GM19372 (cell line): ENCODE results near the gene EDNRA.
"Not testable (repeated sequence)": the region's sequence is repeated elsewhere in the genome, so short reads cannot be mapped to it uniquely, and the experiment has no call there.

Experiments used
- ATAC-seq: cut with Tn5 transposase; IDR thresholded peaks from one replicate; pipeline ENCODE4 v1.9.1; 2021; ENCODE audit warnings: mild to moderate bottlenecking, low read depth, moderate library complexity; ENCODE audit not compliant: unreplicated experiment

Gene EDNRA

GRCh38 chr4:147480891-147481576, at the start of gene EDNRA:
EDNRA (plus strand) TSS chr4:147481097; CDS start chr4:147485682, 4,585 bp downstream.
- ATAC-seq = no peak

- not testable (repeated sequence) for ATAC-seq
Observed at GRCh38 chr4:147434370-147434769, 46.5 kb upstream of the EDNRA start.

- no peak for ATAC-seq
Observed at GRCh38 chr4:147440442-147440841, 40.5 kb upstream of the EDNRA start.

GRCh38 chr4:147447786-147448185, 33.1 kb upstream of the EDNRA start:
- no peak for ATAC-seq

GRCh38 chr4:147453561-147454141, 27.2 kb upstream of the EDNRA start:
- ATAC-seq = no peak

- ATAC-seq = no peak
Observed at GRCh38 chr4:147456706-147457105, 24.2 kb upstream of the EDNRA start.

GRCh38 chr4:147461161-147461560, 19.7 kb upstream of the EDNRA start:
- no peak for ATAC-seq

GRCh38 chr4:147463065-147463464, 17.8 kb upstream of the EDNRA start:
- ATAC-seq = no peak

- no peak for ATAC-seq
Observed at GRCh38 chr4:147465461-147465860, 15.4 kb upstream of the EDNRA start.

GRCh38 chr4:147477439-147477838, 3.5 kb upstream of the EDNRA start:
- ATAC-seq = peak; percentile 60

- ATAC-seq = no peak
Observed at GRCh38 chr4:147479376-147479775, 1.5 kb upstream of the EDNRA start.

GRCh38 chr4:147479786-147480185, 1.1 kb upstream of the EDNRA start:
- ATAC-seq = no peak

- no peak for ATAC-seq
Observed at GRCh38 chr4:147480502-147480890, 401 bp upstream of the EDNRA start.

GRCh38 chr4:147481577-147482109, 746 bp downstream of the EDNRA start:
- no peak for ATAC-seq

- ATAC-seq = no peak
Observed at GRCh38 chr4:147482281-147482680, 1.4 kb downstream of the EDNRA start.

GRCh38 chr4:147485167-147485566, 4.3 kb downstream of the EDNRA start:
- ATAC-seq = no peak

- no peak for ATAC-seq
Observed at GRCh38 chr4:147487616-147488015, 6.7 kb downstream of the EDNRA start.

GRCh38 chr4:147488556-147488955, 7.7 kb downstream of the EDNRA start:
- ATAC-seq = no peak

- ATAC-seq = no peak
Observed at GRCh38 chr4:147491086-147491485, 10.2 kb downstream of the EDNRA start.

- no peak for ATAC-seq
Observed at GRCh38 chr4:147492306-147492705, 11.4 kb downstream of the EDNRA start.

GRCh38 chr4:147492761-147493160, 11.9 kb downstream of the EDNRA start:
- no peak for ATAC-seq

- ATAC-seq = no peak
Observed at GRCh38 chr4:147493307-147493706, 12.4 kb downstream of the EDNRA start.
